Fibroblast of villous mesenchyme (primary cell): ENCODE results near the gene SYT12. TPM values are rescaled to one million over a fixed set of nuclear protein-coding genes. Genes with fewer than 3 reads are reported as not detected.

Experiments
- DNase-seq: peaks from one replicate; pipeline ENCODE4 v3.0.0-alpha.2; 2010; ENCODE audit warnings: low read depth
- H3K4me3 ChIP-seq: 2 replicates; pipeline ENCODE4 v1.5.1; 2011; ENCODE audit warnings: low read depth, mild to moderate bottlenecking, low read length
- total RNA-seq: library from RNA; depleted of rRNA; stranded (reverse); fragments of >200 nt; gene quantifications from 2 replicates; pipeline ENCODE4 v1.2.3, GENCODE V29; 2012
- TF ChIP-seq, protein P1 (sequence below): IDR thresholded peaks from 2 replicates; pipeline ENCODE4 v1.5.1; 2012; ENCODE audit warnings: low read depth, mild to moderate bottlenecking, low read length; ENCODE audit not compliant: insufficient read depth

The SYT12 gene
- total RNA-seq, 1 donor, result 0.43 TPM

DNA sequence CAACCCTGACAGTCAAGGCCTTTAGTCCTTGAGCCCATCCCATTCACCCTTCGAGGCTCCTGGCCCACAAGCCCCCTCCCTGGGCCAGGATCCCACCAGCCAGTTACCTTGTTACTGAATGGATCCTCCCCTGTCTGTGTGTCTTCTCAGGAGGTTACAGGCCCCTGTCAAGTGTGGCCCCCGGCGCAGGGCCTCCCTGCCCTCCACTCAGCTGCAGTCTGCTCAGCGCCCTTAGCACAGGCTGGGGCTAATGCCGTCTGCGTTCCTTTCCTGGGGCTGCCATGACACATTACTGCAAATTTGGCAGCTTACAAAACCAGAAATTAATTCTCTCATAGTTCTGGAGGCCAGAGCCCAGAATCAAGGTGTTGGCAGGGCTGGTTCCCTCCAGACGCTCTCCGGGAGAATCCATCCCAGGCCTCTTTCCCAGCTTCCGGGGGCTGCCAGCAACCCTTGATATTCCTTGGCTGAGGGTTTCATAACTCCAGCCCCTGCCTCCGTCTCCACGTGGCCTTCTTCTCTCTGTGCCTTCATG is 9.4 kb upstream of the SYT12 start:
- H3K4me3 ChIP-seq, result no peak overlapping the region
- DNase-seq, result no peak
- TF ChIP-seq, protein P1, sequence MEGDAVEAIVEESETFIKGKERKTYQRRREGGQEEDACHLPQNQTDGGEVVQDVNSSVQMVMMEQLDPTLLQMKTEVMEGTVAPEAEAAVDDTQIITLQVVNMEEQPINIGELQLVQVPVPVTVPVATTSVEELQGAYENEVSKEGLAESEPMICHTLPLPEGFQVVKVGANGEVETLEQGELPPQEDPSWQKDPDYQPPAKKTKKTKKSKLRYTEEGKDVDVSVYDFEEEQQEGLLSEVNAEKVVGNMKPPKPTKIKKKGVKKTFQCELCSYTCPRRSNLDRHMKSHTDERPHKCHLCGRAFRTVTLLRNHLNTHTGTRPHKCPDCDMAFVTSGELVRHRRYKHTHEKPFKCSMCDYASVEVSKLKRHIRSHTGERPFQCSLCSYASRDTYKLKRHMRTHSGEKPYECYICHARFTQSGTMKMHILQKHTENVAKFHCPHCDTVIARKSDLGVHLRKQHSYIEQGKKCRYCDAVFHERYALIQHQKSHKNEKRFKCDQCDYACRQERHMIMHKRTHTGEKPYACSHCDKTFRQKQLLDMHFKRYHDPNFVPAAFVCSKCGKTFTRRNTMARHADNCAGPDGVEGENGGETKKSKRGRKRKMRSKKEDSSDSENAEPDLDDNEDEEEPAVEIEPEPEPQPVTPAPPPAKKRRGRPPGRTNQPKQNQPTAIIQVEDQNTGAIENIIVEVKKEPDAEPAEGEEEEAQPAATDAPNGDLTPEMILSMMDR, result no peak

GRCh38 chr11:67014343-67014742 is 8.6 kb upstream of the SYT12 start:
- TF ChIP-seq, protein P1, result no peak
- H3K4me3 ChIP-seq, result no peak overlapping the region
- no peak for DNase-seq

- H3K4me3 ChIP-seq, result no peak overlapping the region
- no peak for DNase-seq
- TF ChIP-seq, protein P1, result no peak
Observed at GRCh38 chr11:67015048-67015447, 7.9 kb upstream of the SYT12 start.

- no peak overlapping the region for H3K4me3 ChIP-seq
- peak; percentile 20 for DNase-seq
- TF ChIP-seq, protein P1, result no peak
Observed at GRCh38 chr11:67016550-67016949, 6.4 kb upstream of the SYT12 start.

GRCh38 chr11:67020949-67021348 is 2.0 kb upstream of the SYT12 start:
- TF ChIP-seq, protein P1, result no peak
- no peak for DNase-seq
- H3K4me3 ChIP-seq, result no peak overlapping the region

- TF ChIP-seq, protein P1, result no peak
- peak; percentile 15 for DNase-seq
- peak overlapping the region; percentile 41 for H3K4me3 ChIP-seq
Observed at GRCh38 chr11:67022341-67022933, 497 bp upstream of the SYT12 start.

DNA sequence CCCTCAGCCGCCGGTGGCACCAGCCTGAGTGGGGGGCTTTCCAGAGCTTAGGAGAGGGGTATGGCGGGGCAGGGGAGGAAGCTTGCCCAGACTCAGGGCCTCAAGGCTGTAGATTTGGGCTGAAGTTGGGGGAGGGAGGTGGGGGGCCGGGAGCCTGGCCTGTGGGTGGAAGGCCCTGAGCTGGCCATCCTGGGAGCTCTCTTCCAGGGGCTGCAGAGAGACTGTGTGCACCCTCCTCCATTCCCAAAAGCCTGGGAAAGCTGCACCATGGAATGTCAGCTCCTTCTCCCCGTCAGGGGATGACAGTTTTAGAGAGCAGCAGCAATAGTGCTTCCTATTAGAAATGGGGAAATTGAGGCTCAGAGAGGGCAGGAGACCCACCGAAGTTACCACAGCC is 1.0 kb downstream of the SYT12 start:
- no peak for DNase-seq
- TF ChIP-seq, protein P1, result no peak
- no peak overlapping the region for H3K4me3 ChIP-seq
